SK-N-SH treated with all-trans-retinoic acid at 6 μM for 48 hours (cell line): ENCODE measurements around the gene IQSEC3.

Experiments used
- ATAC-seq: fragments of 200-7000 bp; cut with Tn5 transposase; 3 replicates; pipeline ENCODE4 v1.9.1; 2020; ENCODE audit warnings: mild to moderate bottlenecking, moderate library complexity
- ARNTL ChIP-seq: fragments of 450-650 bp; formaldehyde crosslinking; IDR thresholded peaks from 2 replicates; pipeline ENCODE4 v1.5.0; 2020; ENCODE audit warnings: low read depth, mild to moderate bottlenecking, moderate library complexity, borderline replicate concordance
- BACH2 ChIP-seq: fragments of 250-450 bp; sonication (Bioruptor Pico); IDR thresholded peaks from 2 replicates; pipeline ENCODE4 v1.9.0; 2021; ENCODE audit warnings: mild to moderate bottlenecking, borderline replicate concordance
- CSDC2 ChIP-seq: fragments of 250-450 bp; sonication (Bioruptor Pico); IDR thresholded peaks from 2 replicates; pipeline ENCODE4 v1.5.0; 2020; ENCODE audit warnings: mild to moderate bottlenecking, moderate library complexity
- CSRNP3 ChIP-seq: fragments of 250-450 bp; sonication (Bioruptor Pico); IDR thresholded peaks from 2 replicates; pipeline ENCODE4 v1.5.1; 2021; ENCODE audit warnings: mild to moderate bottlenecking, moderate library complexity
- ESRRG ChIP-seq: fragments of 250-450 bp; sonication (Bioruptor Pico); IDR thresholded peaks from 2 replicates; pipeline ENCODE4 v1.6.1; 2021; ENCODE audit warnings: mild to moderate bottlenecking
- GLIS3 ChIP-seq: fragments of 250-450 bp; sonication (Bioruptor Pico); IDR thresholded peaks from 2 replicates; pipeline ENCODE4 v1.5.0; 2020; ENCODE audit warnings: mild to moderate bottlenecking, moderate library complexity
- ISL1 ChIP-seq: fragments of 250-450 bp; sonication (Bioruptor Pico); IDR thresholded peaks from 2 replicates; pipeline ENCODE4 v2.1.2; 2022; ENCODE audit warnings: mild to moderate bottlenecking, moderate library complexity
- OSR1 ChIP-seq: fragments of 250-450 bp; sonication (Bioruptor Pico); IDR thresholded peaks from 2 replicates; pipeline ENCODE4 v1.8.0; 2022; ENCODE audit warnings: moderate library complexity, mild to moderate bottlenecking, inconsistent platforms
- PPARA ChIP-seq: fragments of 250-450 bp; sonication (Bioruptor Pico); IDR thresholded peaks from 2 replicates; pipeline ENCODE4 v1.5.0; 2020; ENCODE audit warnings: mild to moderate bottlenecking, borderline replicate concordance
- RARB ChIP-seq: fragments of 250-450 bp; sonication (Bioruptor Pico); IDR thresholded peaks from 2 replicates; pipeline ENCODE4 v1.8.0; 2021; ENCODE audit warnings: mild to moderate bottlenecking, moderate library complexity
- SNAI2 ChIP-seq: fragments of 250-450 bp; sonication (Bioruptor Pico); IDR thresholded peaks from 2 replicates; pipeline ENCODE4 v1.5.0; 2020; ENCODE audit warnings: mild to moderate bottlenecking, moderate library complexity
- TCF4 ChIP-seq: fragments of 250-450 bp; sonication (Bioruptor Pico); IDR thresholded peaks from 2 replicates; pipeline ENCODE4 v1.8.0; 2021; ENCODE audit warnings: mild to moderate bottlenecking, moderate library complexity, borderline replicate concordance
- TOX ChIP-seq: fragments of 250-450 bp; sonication (Bioruptor Pico); IDR thresholded peaks from 2 replicates; pipeline ENCODE4 v1.8.0; 2021; ENCODE audit warnings: mild to moderate bottlenecking, moderate library complexity, borderline replicate concordance
- ZFP3 ChIP-seq: fragments of 250-450 bp; sonication (Bioruptor Pico); IDR thresholded peaks from 2 replicates; pipeline ENCODE4 v1.5.0; 2020; ENCODE audit warnings: mild to moderate bottlenecking, moderate library complexity
- ZFP30 ChIP-seq: fragments of 450-650 bp; formaldehyde crosslinking; IDR thresholded peaks from 2 replicates; pipeline ENCODE4 v1.5.0; 2022; ENCODE audit warnings: mild to moderate bottlenecking, moderate library complexity
- ZNF565 ChIP-seq: fragments of 450-650 bp; formaldehyde crosslinking; conservative IDR thresholded peaks from 2 replicates; pipeline ENCODE4 v1.5.0; 2020; ENCODE audit warnings: low read depth, mild to moderate bottlenecking, moderate library complexity
- ZNF70 ChIP-seq: fragments of 450-650 bp; formaldehyde crosslinking; IDR thresholded peaks from 2 replicates; pipeline ENCODE4 v1.5.0; 2020; ENCODE audit warnings: mild to moderate bottlenecking, moderate library complexity
- ZNF8 ChIP-seq: fragments of 450-650 bp; formaldehyde crosslinking; IDR thresholded peaks from 2 replicates; pipeline ENCODE4 v1.5.0; 2020; ENCODE audit warnings: mild to moderate bottlenecking, moderate library complexity
- TF ChIP-seq, protein P1 (sequence below): fragments of 250-450 bp; sonication (Bioruptor Pico); IDR thresholded peaks from 2 replicates; pipeline ENCODE4 v1.8.0; 2021; ENCODE audit warnings: low read depth, mild to moderate bottlenecking, moderate library complexity, borderline replicate concordance
- TF ChIP-seq, protein P2 (sequence below): fragments of 250-450 bp; sonication (Bioruptor Pico); IDR thresholded peaks from 2 replicates; pipeline ENCODE4 v1.8.0; 2020; ENCODE audit warnings: mild to moderate bottlenecking, moderate library complexity, borderline replicate concordance

The IQSEC3 gene

GRCh38 chr12:109872-110271 is 43.3 kb downstream of the IQSEC3 start:
- no peak for ATAC-seq
- TF ChIP-seq ZNF70 (CRISPR knock-in tag) (no peak), PPARA (CRISPR knock-in tag) (no peak), TCF4 (CRISPR knock-in tag) (no peak)

DNA sequence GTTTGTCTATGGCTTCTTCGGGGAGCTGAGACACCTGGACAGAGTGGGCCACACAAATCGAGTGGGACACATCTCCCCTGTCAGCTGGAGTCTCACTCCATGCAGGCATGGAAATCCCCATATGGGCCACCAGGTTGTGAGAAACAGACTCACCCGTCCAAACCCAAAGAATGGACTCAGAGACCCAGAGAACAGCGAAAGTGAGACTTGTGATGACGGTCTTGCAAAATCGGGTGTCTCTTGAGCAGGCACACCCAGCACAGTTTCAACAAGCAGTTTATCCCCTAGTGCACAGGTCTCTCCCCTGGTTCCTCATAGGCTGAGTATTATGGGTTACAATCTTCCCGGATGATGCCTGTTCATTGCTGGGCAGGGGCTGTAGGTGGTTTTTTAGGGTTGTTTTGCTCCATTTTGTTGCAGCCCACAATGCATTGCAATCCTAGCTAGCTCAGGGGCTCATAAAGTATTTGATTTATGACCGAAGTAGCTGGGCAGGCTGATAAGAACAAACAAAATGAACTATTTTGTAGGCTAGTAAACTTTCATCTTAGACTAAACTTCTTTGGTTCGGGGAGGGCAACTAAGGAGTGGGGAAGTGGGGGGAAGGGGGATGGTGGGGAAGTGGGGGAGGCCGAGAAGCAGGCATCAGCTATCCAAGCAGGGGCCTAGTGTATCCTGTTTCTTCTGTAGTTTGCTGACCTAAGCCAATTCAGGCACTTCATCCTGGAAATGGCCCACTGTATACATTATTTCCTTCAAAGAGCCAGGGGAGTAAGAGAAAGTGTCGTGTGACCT is 45.3 kb downstream of the IQSEC3 start:
- no peak for ATAC-seq
- TF ChIP-seq TOX (CRISPR knock-in tag) (no peak), OSR1 (CRISPR knock-in tag) (no peak), CSRNP3 (CRISPR knock-in tag) (no peak), CSDC2 (CRISPR knock-in tag) (no peak), TCF4 (CRISPR knock-in tag) (no peak), ARNTL (CRISPR knock-in tag) (no peak), ZNF565 (CRISPR knock-in tag) (no peak), ESRRG (CRISPR knock-in tag) (no peak), PPARA (CRISPR knock-in tag) (no peak), RARB (CRISPR knock-in tag) (no peak)
- TF ChIP-seq, protein P1, sequence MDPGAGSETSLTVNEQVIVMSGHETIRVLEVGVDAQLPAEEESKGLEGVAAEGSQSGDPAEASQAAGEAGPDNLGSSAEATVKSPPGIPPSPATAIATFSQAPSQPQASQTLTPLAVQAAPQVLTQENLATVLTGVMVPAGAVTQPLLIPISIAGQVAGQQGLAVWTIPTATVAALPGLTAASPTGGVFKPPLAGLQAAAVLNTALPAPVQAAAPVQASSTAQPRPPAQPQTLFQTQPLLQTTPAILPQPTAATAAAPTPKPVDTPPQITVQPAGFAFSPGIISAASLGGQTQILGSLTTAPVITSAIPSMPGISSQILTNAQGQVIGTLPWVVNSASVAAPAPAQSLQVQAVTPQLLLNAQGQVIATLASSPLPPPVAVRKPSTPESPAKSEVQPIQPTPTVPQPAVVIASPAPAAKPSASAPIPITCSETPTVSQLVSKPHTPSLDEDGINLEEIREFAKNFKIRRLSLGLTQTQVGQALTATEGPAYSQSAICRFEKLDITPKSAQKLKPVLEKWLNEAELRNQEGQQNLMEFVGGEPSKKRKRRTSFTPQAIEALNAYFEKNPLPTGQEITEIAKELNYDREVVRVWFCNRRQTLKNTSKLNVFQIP (CRISPR knock-in tag) = no peak

- TF ChIP-seq RARB (CRISPR knock-in tag) (no peak), ZNF565 (CRISPR knock-in tag) (no peak), ZFP30 (no peak), ZNF8 (CRISPR knock-in tag) (no peak), ESRRG (CRISPR knock-in tag) (no peak), ZFP3 (no peak), ISL1 (CRISPR knock-in tag) (no peak)
- TF ChIP-seq, protein P2, sequence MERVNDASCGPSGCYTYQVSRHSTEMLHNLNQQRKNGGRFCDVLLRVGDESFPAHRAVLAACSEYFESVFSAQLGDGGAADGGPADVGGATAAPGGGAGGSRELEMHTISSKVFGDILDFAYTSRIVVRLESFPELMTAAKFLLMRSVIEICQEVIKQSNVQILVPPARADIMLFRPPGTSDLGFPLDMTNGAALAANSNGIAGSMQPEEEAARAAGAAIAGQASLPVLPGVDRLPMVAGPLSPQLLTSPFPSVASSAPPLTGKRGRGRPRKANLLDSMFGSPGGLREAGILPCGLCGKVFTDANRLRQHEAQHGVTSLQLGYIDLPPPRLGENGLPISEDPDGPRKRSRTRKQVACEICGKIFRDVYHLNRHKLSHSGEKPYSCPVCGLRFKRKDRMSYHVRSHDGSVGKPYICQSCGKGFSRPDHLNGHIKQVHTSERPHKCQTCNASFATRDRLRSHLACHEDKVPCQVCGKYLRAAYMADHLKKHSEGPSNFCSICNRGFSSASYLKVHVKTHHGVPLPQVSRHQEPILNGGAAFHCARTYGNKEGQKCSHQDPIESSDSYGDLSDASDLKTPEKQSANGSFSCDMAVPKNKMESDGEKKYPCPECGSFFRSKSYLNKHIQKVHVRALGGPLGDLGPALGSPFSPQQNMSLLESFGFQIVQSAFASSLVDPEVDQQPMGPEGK (CRISPR knock-in tag) = no peak
Measured at GRCh38 chr12:113347-113746, 46.8 kb downstream of the IQSEC3 start.

GRCh38 chr12:114626-115211 is 48.2 kb downstream of the IQSEC3 start:
- TF ChIP-seq OSR1 (CRISPR knock-in tag) (no peak), ESRRG (CRISPR knock-in tag) (no peak), GLIS3 (CRISPR knock-in tag) (no peak)
- no peak for ATAC-seq

More at GRCh38 chr12:113347-113746, 46.8 kb downstream of the IQSEC3 start:
- ATAC-seq = no peak

DNA sequence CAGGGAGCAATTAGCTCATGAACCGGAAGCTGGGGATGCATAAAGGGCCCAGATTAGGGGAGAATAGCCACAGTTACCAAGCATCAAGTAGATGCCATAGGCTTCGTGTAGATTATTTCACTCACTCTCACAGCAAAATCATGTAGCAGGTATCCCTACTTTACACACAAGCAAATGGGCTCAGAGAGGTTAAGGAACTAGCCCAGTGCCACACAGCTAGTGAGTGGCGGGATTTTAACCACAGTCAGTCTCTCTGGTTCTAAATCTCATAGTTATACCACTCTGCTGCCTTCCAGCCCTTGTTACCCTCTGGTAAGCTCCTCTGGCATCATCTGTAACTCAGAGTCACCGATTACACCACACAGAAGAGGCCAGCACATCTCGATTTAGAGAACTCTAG is 49.0 kb downstream of the IQSEC3 start:
- no peak for TF ChIP-seq BACH2 (CRISPR knock-in tag)
- TF ChIP-seq SNAI2 = no peak
- TF ChIP-seq ARNTL (CRISPR knock-in tag) = no peak
- no peak for TF ChIP-seq ESRRG (CRISPR knock-in tag)
- no peak for ATAC-seq
